Measurements from ENCODE around the gene CTDSPL2. TPM values are rescaled to one million over a fixed set of nuclear protein-coding genes. Genes with fewer than 3 reads are reported as not detected.

The CTDSPL2 gene
- 41.7 to 48.6 TPM (median 43.1 TPM) in 3 replicates for total RNA-seq
- long read RNA-seq, full-length matches to known transcripts, result 37 of 58 reads
- long read RNA-seq, partial matches to known transcripts, result 2 of 58 reads
- long read RNA-seq, other reads (novel, unspliced or antisense), result 19 of 58 reads

- H3K4me1 Mint-ChIP-seq (ENCODE audit: low read depth), result peaks cover 31% of the 10 kb centered on the region
- H3K9me3 Mint-ChIP-seq (ENCODE audit: low read depth), result no peaks in the 10 kb centered on the region
- H3K36me3 Mint-ChIP-seq (ENCODE audit: low read depth), result peaks cover 2% of the 10 kb centered on the region
- H3K4me3 Mint-ChIP-seq (ENCODE audit: unreplicated experiment), result peak within 1 kb of the TSS; percentile 88
- peak; percentile 73 for TF ChIP-seq CTCF (IDR thresholded peaks at IDR 0.05)
- DNase-seq (ENCODE audit: low spot score), result peak; percentile 99
- no peaks in the 10 kb centered on the region for H3K27me3 Mint-ChIP-seq (ENCODE audit: low read depth)
- peak within 1 kb of the TSS; percentile 100 for H3K27ac Mint-ChIP-seq (ENCODE audit: unreplicated experiment)
Measured at GRCh38 chr15:44426975-44427755, at the start of gene CTDSPL2. CTDSPL2 (plus strand) TSS chr15:44427629; CDS start chr15:44459015, 31,386 bp downstream.

GRCh38 chr15:44381236-44381635 lies 46.2 kb upstream of the CTDSPL2 start:
- no peak for DNase-seq (ENCODE audit: low spot score)
- Mint-ChIP-seq H3K27ac (ENCODE audit: unreplicated experiment) (no peak overlapping the region), H3K36me3 (ENCODE audit: low read depth) (peaks cover 7% of the 10 kb centered on the region), H3K4me1 (ENCODE audit: low read depth) (peaks cover 16% of the 10 kb centered on the region), H3K4me3 (ENCODE audit: unreplicated experiment) (no peak overlapping the region), H3K9me3 (ENCODE audit: low read depth) (no peaks in the 10 kb centered on the region), H3K27me3 (ENCODE audit: low read depth) (no peaks in the 10 kb centered on the region)
- TF ChIP-seq CTCF (IDR thresholded peaks at IDR 0.05), result no peak

- peak overlapping the region; percentile 88 for H3K27ac Mint-ChIP-seq (ENCODE audit: unreplicated experiment)
- no peak for DNase-seq (ENCODE audit: low spot score)
- H3K36me3 Mint-ChIP-seq (ENCODE audit: low read depth), result peaks cover 5% of the 10 kb centered on the region
- H3K4me3 Mint-ChIP-seq (ENCODE audit: unreplicated experiment), result no peak overlapping the region
- H3K9me3 Mint-ChIP-seq (ENCODE audit: low read depth), result no peaks in the 10 kb centered on the region
- no peak for TF ChIP-seq CTCF (IDR thresholded peaks at IDR 0.05)
- H3K27me3 Mint-ChIP-seq (ENCODE audit: low read depth), result no peaks in the 10 kb centered on the region
- H3K4me1 Mint-ChIP-seq (ENCODE audit: low read depth), result peaks cover 16% of the 10 kb centered on the region
Measured at GRCh38 chr15:44385344-44385942, 42.0 kb upstream of the CTDSPL2 start.

GRCh38 chr15:44394062-44394461 lies 33.4 kb upstream of the CTDSPL2 start:
- no peaks in the 10 kb centered on the region for H3K27me3 Mint-ChIP-seq (ENCODE audit: low read depth)
- H3K27ac Mint-ChIP-seq (ENCODE audit: unreplicated experiment), result no peak overlapping the region
- H3K4me1 Mint-ChIP-seq (ENCODE audit: low read depth), result no peaks in the 10 kb centered on the region
- H3K36me3 Mint-ChIP-seq (ENCODE audit: low read depth), result peaks cover 5% of the 10 kb centered on the region
- DNase-seq (ENCODE audit: low spot score), result no peak
- H3K9me3 Mint-ChIP-seq (ENCODE audit: low read depth), result no peaks in the 10 kb centered on the region
- H3K4me3 Mint-ChIP-seq (ENCODE audit: unreplicated experiment), result no peak overlapping the region
- no peak for TF ChIP-seq CTCF (IDR thresholded peaks at IDR 0.05)

GRCh38 chr15:44394562-44394961 lies 32.9 kb upstream of the CTDSPL2 start:
- Mint-ChIP-seq H3K27me3 (ENCODE audit: low read depth) (no peaks in the 10 kb centered on the region), H3K4me1 (ENCODE audit: low read depth) (no peaks in the 10 kb centered on the region), H3K36me3 (ENCODE audit: low read depth) (peaks cover 6% of the 10 kb centered on the region), H3K9me3 (ENCODE audit: low read depth) (no peaks in the 10 kb centered on the region), H3K4me3 (ENCODE audit: unreplicated experiment) (no peak overlapping the region), H3K27ac (ENCODE audit: unreplicated experiment) (no peak overlapping the region)
- DNase-seq (ENCODE audit: low spot score), result no peak
- TF ChIP-seq CTCF (IDR thresholded peaks at IDR 0.05), result no peak
